GM12891 (cell line): ENCODE data around the gene ASAP3.

Experiments
- POLR2A ChIP-seq: IDR thresholded peaks from 2 replicates; pipeline ENCODE4 v1.6.1; 2011; ENCODE audit warnings: low read depth, low read length, control low read depth
- POLR2AphosphoS5 ChIP-seq: IDR thresholded peaks from 2 replicates; pipeline ENCODE4 v1.6.1; 2011; ENCODE audit warnings: low read depth, low read length, control low read depth

DNA sequence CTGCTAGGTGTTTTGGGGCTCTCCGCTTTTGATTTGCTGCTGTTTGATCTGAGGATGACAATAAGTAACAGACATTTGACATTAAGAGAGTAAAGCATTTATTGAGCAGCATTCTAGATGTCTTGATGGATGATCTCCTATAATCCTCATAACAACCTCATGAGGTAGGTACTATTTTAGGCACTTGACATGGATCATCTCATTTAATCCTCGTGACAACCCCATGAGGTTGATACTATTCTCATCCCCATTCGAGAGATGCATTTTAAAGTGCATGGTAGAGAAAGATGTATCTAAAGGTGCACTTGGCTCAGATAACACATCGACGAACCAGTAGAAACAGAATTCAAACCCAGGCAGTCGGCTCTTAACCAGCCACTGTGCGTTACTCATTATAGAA, 86.1 kb downstream of the ASAP3 start:
- TF ChIP-seq POLR2A = no peak
- TF ChIP-seq POLR2AphosphoS5 = no peak
